Measurements from ENCODE around the gene CUX1.

Gene CUX1

DNA sequence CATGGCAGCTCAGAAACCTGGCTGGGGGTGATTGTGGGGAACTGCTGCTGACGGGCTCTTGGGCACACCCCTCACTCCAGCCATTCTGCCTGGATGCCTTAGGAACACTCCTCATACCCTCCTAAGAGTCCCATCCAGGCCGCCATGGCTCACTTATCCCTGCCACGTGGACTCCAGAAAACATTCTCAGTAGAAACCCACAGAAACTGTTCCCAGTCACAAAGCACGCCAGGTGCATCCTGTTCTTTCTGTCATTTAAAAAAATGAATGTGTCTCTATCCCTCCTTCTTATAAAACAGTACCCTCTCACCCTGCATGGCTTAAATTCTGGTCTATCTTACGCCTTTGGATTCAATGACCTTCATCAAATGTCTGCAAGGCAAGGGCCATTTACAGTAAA is 177.7 kb downstream of the CUX1 start:
- H3K4me3 ChIP-seq (ENCODE audit: low read depth in 1 of 2, low read length in 1 of 2), result no peak overlapping the region
- no peaks in the 10 kb centered on the region for H3K27me3 ChIP-seq
- H3K36me3 ChIP-seq, result no peaks in the 10 kb centered on the region
- H3K27ac ChIP-seq, result no peak overlapping the region
- TF ChIP-seq, protein P1, sequence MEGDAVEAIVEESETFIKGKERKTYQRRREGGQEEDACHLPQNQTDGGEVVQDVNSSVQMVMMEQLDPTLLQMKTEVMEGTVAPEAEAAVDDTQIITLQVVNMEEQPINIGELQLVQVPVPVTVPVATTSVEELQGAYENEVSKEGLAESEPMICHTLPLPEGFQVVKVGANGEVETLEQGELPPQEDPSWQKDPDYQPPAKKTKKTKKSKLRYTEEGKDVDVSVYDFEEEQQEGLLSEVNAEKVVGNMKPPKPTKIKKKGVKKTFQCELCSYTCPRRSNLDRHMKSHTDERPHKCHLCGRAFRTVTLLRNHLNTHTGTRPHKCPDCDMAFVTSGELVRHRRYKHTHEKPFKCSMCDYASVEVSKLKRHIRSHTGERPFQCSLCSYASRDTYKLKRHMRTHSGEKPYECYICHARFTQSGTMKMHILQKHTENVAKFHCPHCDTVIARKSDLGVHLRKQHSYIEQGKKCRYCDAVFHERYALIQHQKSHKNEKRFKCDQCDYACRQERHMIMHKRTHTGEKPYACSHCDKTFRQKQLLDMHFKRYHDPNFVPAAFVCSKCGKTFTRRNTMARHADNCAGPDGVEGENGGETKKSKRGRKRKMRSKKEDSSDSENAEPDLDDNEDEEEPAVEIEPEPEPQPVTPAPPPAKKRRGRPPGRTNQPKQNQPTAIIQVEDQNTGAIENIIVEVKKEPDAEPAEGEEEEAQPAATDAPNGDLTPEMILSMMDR (IDR thresholded peaks at IDR 0.05), result no peak
- H3K4me1 ChIP-seq (ENCODE audit: control insufficient read depth in 1 of 2, insufficient read depth in 1 of 2, low read depth in 1 of 2, low read length in 1 of 2), result peaks cover 22 to 37% of the 10 kb centered on the region in 2 experiments
- no peaks in the 10 kb centered on the region for H3K9me3 ChIP-seq

DNA sequence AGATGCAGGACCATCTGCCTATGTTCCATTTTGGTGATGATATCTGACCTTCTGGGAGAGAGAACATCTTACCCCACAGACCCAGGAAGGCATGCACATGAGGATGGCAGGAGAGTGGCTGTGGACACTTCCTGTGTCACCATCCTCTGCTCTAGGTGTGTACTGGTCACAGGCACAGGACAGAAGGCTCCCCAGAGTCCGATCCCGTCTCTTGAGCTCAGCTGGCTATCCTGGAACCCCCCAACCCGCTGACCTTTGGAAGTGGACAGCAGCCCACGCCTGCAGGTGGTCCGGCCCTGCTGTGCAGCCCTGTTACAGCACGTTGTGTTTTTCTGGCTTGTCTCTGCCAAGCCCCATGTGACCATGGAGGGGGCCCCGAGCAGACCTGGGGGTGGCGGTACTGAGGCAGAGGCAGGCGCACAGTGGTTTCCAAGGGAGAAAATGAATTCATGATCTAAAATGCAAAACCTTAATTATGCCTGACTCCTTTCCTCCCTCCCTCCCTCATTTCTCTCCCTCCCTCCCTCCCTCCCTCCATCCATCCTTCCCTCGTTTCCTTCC is 178.8 kb downstream of the CUX1 start:
- Histone ChIP-seq H3K36me3 (no peaks in the 10 kb centered on the region), H3K4me1 (ENCODE audit: control insufficient read depth in 1 of 2, insufficient read depth in 1 of 2, low read depth in 1 of 2, low read length in 1 of 2) (peaks cover 22 to 27% of the 10 kb centered on the region in 2 experiments), H3K27ac (no peak overlapping the region), H3K27me3 (no peaks in the 10 kb centered on the region), H3K9me3 (no peaks in the 10 kb centered on the region), H3K4me3 (ENCODE audit: low read depth in 1 of 2, low read length in 1 of 2) (no peak overlapping the region)
- TF ChIP-seq, protein P1 (IDR thresholded peaks at IDR 0.05), result no peak

DNA sequence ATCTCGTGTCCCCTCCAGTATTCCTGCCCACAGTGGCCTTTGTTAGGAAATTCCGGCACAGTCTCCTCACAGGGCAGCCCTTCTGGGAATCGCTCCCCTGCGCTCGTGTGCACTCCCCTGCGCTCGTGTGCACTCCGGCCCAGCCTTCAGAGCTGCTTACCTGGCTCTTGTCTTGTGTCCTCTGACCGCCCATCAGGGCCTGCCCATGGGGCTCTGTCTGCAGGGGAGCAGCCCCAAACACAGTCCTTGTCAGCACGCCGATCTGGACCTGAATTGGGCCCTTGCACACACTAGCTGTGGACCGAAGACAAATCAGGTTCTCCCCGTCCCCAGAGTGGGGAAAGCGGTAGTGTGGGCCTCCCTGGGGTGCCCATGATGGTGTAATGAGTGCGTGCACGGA is 179.4 kb downstream of the CUX1 start:
- Histone ChIP-seq H3K27ac (no peak overlapping the region), H3K27me3 (no peaks in the 10 kb centered on the region), H3K36me3 (no peaks in the 10 kb centered on the region), H3K9me3 (no peaks in the 10 kb centered on the region), H3K4me3 (ENCODE audit: low read depth in 1 of 2, low read length in 1 of 2) (no peak overlapping the region), H3K4me1 (ENCODE audit: control insufficient read depth in 1 of 2, insufficient read depth in 1 of 2, low read depth in 1 of 2, low read length in 1 of 2) (peaks cover 22 to 27% of the 10 kb centered on the region in 2 experiments)
- TF ChIP-seq, protein P1 (IDR thresholded peaks at IDR 0.05), result no peak

DNA sequence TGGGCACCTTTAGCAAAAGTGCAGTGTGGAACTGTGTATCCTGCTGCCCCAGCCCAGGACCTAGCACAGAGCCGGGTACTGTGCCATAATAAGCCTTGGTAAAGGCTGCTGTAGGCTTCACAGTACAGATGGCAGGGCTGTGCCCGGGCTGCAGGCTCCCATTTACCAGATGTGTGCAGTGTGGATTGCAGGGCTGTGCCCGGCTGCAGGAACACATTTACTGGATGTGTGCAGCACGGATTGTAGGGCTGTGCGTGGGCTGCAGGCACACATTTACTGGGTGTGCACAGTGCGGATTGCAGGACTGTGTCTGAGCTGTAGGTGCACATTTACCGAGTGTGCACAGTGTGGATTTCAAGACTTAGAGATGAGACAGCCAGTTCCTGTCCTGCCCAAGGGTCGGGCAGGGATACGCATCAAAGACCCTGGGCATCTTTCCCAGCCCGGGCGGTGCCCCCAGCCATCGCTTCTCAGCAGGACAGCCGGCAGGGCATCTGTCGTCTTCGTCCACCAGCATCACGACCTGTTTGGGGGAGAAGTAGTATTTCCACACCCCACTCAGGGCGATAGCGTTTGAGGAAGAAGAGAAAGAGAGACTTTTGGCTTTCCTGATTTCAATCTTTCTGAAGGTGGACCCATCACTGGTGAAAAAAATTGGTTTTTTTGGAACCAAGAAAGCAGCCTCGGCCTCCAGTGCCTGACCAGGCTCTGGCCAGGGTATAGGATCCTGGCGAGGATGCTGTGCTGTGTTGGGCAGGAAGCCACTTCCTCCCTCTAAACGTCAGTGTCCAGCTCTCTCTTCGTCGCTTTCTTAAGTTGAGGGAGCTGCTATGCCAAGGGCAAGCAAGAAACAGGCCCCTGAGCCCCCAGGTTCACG is 180.8 kb downstream of the CUX1 start:
- H3K4me3 ChIP-seq (ENCODE audit: low read depth in 1 of 2, low read length in 1 of 2), result no peak overlapping the region
- no peaks in the 10 kb centered on the region for H3K27me3 ChIP-seq
- H3K9me3 ChIP-seq, result no peaks in the 10 kb centered on the region
- TF ChIP-seq, protein P1 (IDR thresholded peaks at IDR 0.05), result no peak
- H3K4me1 ChIP-seq (ENCODE audit: control insufficient read depth in 1 of 2, insufficient read depth in 1 of 2, low read depth in 1 of 2, low read length in 1 of 2), result peaks cover 22 to 27% of the 10 kb centered on the region in 2 experiments
- H3K36me3 ChIP-seq, result no peaks in the 10 kb centered on the region
- peak overlapping the region; percentile 34 for H3K27ac ChIP-seq

DNA sequence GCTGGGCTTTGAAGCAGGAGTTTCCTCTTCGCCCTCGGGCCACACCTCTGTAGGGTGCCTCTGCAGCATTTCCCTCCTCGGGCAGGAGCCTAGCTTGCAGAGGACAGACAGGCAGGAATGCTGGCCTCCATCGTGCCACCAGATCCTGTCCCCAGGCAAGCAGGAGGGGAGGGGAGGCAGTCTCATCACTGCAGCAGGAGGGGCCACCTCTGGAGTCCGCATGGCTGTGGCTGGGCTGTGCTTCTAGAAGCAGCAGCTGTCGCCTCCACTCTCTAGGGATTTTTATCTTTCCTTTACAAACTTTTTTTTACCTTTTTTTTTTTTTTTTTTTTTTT is 181.4 kb downstream of the CUX1 start:
- Histone ChIP-seq H3K4me1 (ENCODE audit: control insufficient read depth in 1 of 2, insufficient read depth in 1 of 2, low read depth in 1 of 2, low read length in 1 of 2) (peaks cover 22 to 27% of the 10 kb centered on the region in 2 experiments), H3K9me3 (no peaks in the 10 kb centered on the region), H3K36me3 (no peaks in the 10 kb centered on the region), H3K27ac (peak overlapping the region; percentile 34), H3K27me3 (no peaks in the 10 kb centered on the region), H3K4me3 (ENCODE audit: low read depth in 1 of 2, low read length in 1 of 2) (no peak overlapping the region)
- TF ChIP-seq, protein P1 (IDR thresholded peaks at IDR 0.05), result no peak

Measured in neutrophil (primary cell).